Uterus (tissue), 2 donors: Measurements from ENCODE around the gene MT1B.

ENCODE experiments used
- POLR2A ChIP-seq, 2 donors: fragments of 450-650 bp; IDR thresholded peaks; one replicate each; pipeline ENCODE4 v1.6.1; 2016; ENCODE audit warnings: antibody characterized with exemption in 2 of 2, mild to moderate bottlenecking in 1 of 2, moderate library complexity in 1 of 2
- TF ChIP-seq, protein P1 (sequence below), 4 experiments: fragments of 200-600 bp in 2 of 4; fragments of 450-650 bp in 2 of 4; sonication (generic) in 2 of 4; IDR thresholded peaks; one replicate each; pipeline ENCODE4 v1.5.1; 2016 to 2019; ENCODE audit warnings: antibody characterized with exemption in 4 of 4, mild to moderate bottlenecking in 2 of 4, moderate library complexity in 1 of 4

DNA sequence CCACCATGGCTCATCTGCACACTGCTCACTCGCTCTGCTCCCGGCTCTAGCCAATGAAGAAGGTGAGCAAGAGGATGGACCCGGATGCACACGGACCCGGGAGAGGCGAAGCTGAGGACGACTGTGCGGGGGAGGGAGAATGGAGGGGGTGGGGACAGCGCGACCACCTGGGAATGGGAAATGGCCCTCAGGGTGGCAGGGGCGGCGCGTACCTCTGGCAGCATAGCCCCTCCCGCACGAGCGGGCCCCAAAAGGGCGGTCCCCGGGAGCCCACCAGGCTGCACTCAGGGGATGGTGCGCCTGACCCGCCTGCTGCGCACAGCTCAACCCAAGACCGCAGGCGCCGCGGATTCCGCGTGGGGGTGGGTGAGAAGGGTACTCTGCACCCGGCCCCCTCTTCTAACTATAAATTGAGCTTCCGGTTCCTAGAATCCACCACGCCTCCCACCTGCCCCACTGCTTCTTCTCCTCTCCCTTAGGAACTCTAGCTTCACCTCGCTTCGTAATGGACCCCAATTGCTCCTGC, 24.1 kb downstream of the MT1B start:
- TF ChIP-seq, protein P1, sequence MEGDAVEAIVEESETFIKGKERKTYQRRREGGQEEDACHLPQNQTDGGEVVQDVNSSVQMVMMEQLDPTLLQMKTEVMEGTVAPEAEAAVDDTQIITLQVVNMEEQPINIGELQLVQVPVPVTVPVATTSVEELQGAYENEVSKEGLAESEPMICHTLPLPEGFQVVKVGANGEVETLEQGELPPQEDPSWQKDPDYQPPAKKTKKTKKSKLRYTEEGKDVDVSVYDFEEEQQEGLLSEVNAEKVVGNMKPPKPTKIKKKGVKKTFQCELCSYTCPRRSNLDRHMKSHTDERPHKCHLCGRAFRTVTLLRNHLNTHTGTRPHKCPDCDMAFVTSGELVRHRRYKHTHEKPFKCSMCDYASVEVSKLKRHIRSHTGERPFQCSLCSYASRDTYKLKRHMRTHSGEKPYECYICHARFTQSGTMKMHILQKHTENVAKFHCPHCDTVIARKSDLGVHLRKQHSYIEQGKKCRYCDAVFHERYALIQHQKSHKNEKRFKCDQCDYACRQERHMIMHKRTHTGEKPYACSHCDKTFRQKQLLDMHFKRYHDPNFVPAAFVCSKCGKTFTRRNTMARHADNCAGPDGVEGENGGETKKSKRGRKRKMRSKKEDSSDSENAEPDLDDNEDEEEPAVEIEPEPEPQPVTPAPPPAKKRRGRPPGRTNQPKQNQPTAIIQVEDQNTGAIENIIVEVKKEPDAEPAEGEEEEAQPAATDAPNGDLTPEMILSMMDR (IDR thresholded peaks at IDR 0.05) = no peak
- no peak for TF ChIP-seq POLR2A (IDR thresholded peaks at IDR 0.05)
